Naive B cell (primary cell): Measurements from ENCODE around the gene AGGF1. TPM values are rescaled to one million over a fixed set of nuclear protein-coding genes. Genes with fewer than 3 reads are reported as not detected.
"Not testable (repeated sequence)": the region's sequence is repeated elsewhere in the genome, so short reads cannot be mapped to it uniquely, and the experiment has no call there.

ENCODE experiments used
- ATAC-seq, 2 donors: fragments of 150-1000 bp; cut with Tn5 transposase; 2 replicates each; pipeline ENCODE4 v1.10.0; 2021; ENCODE audit warnings: low read depth in 2 of 2, mild to moderate bottlenecking in 2 of 2, moderate library complexity in 2 of 2
- DNase-seq: peaks from one replicate; pipeline ENCODE4 v3.0.0; 2022
- H3K27ac Mint-ChIP-seq, 6 donors: one replicate each; pipeline ENCODE4 v1.8.0; 2020 to 2022; ENCODE audit warnings: mild to moderate bottlenecking in 6 of 6, mixed read lengths in 6 of 6, moderate library complexity in 5 of 6, inconsistent platforms in 2 of 6
- H3K27me3 Mint-ChIP-seq, 3 donors: one replicate each; pipeline ENCODE4 v1.8.0; 2021 to 2022; ENCODE audit warnings: mixed read lengths in 3 of 3, mild to moderate bottlenecking in 1 of 3
- H3K36me3 Mint-ChIP-seq, 2 donors: one replicate each; pipeline ENCODE4 v1.8.0; 2020 to 2022; ENCODE audit warnings: mixed read lengths in 2 of 2, inconsistent platforms in 1 of 2, mild to moderate bottlenecking in 1 of 2
- H3K4me1 Mint-ChIP-seq, 3 donors: one replicate each; pipeline ENCODE4 v1.8.0; 2020 to 2022; ENCODE audit warnings: mixed read lengths in 3 of 3, inconsistent platforms in 1 of 3, mild to moderate bottlenecking in 1 of 3, moderate library complexity in 1 of 3
- H3K4me3 Mint-ChIP-seq, 8 donors: one replicate each; pipeline ENCODE4 v1.8.0; 2020 to 2022; ENCODE audit warnings: mild to moderate bottlenecking in 8 of 8, mixed read lengths in 8 of 8, moderate library complexity in 8 of 8, inconsistent platforms in 2 of 8
- H3K9me3 Mint-ChIP-seq, 7 donors: one replicate each; pipeline ENCODE4 v1.8.0; 2020 to 2022; ENCODE audit warnings: mixed read lengths in 7 of 7, mild to moderate bottlenecking in 5 of 7, inconsistent platforms in 2 of 7, moderate library complexity in 1 of 7
- polyA plus RNA-seq, 6 donors: library from polyadenylated mRNA; unstranded; fragments of 300-500 nt; fragmentation: Illumina TruSeq; gene quantifications; one replicate each; pipeline ENCODE4 v1.2.3, GENCODE V29; 2021; ENCODE audit warnings: low read depth in 6 of 6

Gene AGGF1, protein sequence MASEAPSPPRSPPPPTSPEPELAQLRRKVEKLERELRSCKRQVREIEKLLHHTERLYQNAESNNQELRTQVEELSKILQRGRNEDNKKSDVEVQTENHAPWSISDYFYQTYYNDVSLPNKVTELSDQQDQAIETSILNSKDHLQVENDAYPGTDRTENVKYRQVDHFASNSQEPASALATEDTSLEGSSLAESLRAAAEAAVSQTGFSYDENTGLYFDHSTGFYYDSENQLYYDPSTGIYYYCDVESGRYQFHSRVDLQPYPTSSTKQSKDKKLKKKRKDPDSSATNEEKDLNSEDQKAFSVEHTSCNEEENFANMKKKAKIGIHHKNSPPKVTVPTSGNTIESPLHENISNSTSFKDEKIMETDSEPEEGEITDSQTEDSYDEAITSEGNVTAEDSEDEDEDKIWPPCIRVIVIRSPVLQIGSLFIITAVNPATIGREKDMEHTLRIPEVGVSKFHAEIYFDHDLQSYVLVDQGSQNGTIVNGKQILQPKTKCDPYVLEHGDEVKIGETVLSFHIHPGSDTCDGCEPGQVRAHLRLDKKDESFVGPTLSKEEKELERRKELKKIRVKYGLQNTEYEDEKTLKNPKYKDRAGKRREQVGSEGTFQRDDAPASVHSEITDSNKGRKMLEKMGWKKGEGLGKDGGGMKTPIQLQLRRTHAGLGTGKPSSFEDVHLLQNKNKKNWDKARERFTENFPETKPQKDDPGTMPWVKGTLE
- 10 to 100 TPM; 15.9 to 33.1 (median 24.0) TPM for polyA plus RNA-seq

DNA sequence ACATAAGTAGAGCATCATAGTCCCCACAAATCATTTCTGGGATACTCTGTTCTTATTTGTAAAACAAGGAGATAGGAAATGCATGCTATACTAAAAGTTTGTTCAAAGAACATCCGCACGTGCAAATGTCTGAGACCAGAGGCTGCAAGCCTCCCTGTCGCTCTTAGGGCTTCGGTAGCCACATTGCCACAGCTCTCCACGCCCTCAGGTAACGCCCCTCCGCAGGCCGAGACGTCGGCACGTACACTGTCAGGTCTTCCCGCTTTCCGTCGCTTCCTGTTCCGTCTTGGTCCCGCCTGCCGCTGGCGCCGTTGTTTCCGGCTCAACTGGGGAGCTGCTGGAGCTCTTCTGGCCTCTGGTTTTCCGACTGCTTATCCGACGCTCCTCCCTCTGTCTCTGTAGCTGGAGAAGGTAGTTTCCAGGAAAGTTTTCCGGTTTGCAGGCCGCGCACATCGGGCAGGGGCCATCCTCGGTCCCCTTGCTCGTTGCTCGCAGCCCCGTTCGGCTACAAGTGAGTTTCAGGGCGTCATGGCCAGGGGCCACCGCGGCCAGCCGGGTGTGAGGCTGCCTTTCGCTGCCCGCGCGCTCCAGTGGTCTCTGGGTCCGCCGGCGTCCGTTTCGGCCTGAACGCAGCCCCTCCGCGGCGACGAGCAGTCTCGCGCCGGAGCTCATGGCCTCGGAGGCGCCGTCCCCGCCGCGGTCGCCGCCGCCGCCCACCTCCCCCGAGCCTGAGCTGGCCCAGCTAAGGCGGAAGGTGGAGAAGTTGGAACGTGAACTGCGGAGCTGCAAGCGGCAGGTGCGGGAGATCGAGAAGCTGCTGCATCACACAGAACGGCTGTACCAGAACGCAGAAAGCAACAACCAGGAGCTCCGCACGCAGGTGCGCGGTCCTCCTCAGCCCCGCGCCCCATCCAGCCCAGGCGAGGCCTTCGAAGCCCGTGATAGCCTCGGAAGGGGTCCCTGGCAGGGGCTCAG lies at the start of gene AGGF1:
Gene AGGF1 (plus strand): TSS at position 308 of the 975 bp plus-strand sequence. CDS start 363 bp downstream, at position 671.
- peak; percentile 97 for ATAC-seq
- Mint-ChIP-seq H3K4me3 (peak within 1 kb of the TSS; percentile 88 to 99 (median 96)), H3K9me3 (peaks cover 10 to 22% (median 13%) of the 10 kb centered on the region in 7 donors)

GRCh38 chr5:76980518-76981144 lies 49.6 kb upstream of the AGGF1 start:
- ATAC-seq, result no peak

More for the DNA sequence above, at the start of gene AGGF1:
- H3K36me3 Mint-ChIP-seq, result peaks cover 0 to 24% of the 10 kb centered on the region in 2 donors
- peak; percentile 83 for DNase-seq
- H3K27ac Mint-ChIP-seq, result peak within 1 kb of the TSS; percentile 53 to 97 (median 85)
- peaks cover 0 to 8% (median 5%) of the 10 kb centered on the region in 3 donors for H3K27me3 Mint-ChIP-seq
- peaks cover 17 to 35% (median 25%) of the 10 kb centered on the region in 3 donors for H3K4me1 Mint-ChIP-seq

GRCh38 chr5:76982450-76982849 lies 47.8 kb upstream of the AGGF1 start:
- Mint-ChIP-seq H3K9me3 (peaks cover 0 to 2% (median 0%) of the 10 kb centered on the region in 7 donors), H3K36me3 (no peaks in the 10 kb centered on the region), H3K4me1 (no peaks in the 10 kb centered on the region), H3K4me3 (no peak overlapping the region), H3K27me3 (no peaks in the 10 kb centered on the region), H3K27ac (no peak overlapping the region)
- ATAC-seq (no peak), DNase-seq (no peak)

More at GRCh38 chr5:76980518-76981144, 49.6 kb upstream of the AGGF1 start:
- Mint-ChIP-seq H3K4me1 (no peaks in the 10 kb centered on the region), H3K4me3 (no peak overlapping the region), H3K9me3 (peaks cover 0 to 1% (median 0%) of the 10 kb centered on the region in 7 donors), H3K27me3 (no peaks in the 10 kb centered on the region), H3K27ac (no peak overlapping the region), H3K36me3 (no peaks in the 10 kb centered on the region)
- DNase-seq, result no peak

GRCh38 chr5:76983468-76983867 lies 46.7 kb upstream of the AGGF1 start:
- ATAC-seq (no peak), DNase-seq (no peak)
- Mint-ChIP-seq H3K36me3 (no peaks in the 10 kb centered on the region), H3K9me3 (peaks cover 0 to 2% (median 0%) of the 10 kb centered on the region in 7 donors), H3K4me3 (no peak overlapping the region), H3K27me3 (no peaks in the 10 kb centered on the region), H3K27ac (no peak overlapping the region), H3K4me1 (no peaks in the 10 kb centered on the region)

DNA sequence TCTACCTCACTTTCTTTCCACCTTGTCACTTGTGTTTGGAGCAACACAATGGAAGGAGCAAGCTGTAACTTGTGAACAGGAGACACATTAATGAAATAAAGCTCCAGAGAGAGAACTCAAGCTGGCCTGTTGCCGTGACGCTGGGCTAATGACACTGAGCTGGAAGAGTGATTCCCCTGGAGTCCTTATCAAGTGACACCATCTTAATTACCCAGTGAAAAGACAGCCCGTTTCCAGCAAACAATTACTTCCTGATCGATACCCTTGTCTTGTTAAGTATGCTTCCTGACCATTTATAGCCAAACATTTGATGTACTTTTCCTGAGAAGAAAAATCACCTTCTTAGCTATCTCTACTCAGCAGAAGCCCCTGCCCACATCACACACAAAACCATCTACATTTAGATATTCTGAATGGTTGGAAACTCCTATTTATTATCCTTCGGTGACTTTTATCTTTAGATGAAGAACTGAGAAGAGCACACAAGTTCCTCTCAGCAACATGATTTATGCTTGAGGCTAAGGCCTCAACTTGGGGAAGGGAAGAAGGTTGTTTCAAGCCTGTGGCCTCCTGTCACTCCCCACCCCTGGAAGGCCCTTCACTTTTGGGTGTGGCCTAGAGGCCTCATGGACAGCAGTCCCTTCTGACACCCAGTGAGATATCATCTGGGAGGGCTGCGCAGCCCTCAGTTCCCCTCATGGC lies 43.2 kb upstream of the AGGF1 start:
- H3K36me3 Mint-ChIP-seq, result no peaks in the 10 kb centered on the region
- H3K27me3 Mint-ChIP-seq, result no peaks in the 10 kb centered on the region
- H3K27ac Mint-ChIP-seq, result no peak overlapping the region
- no peaks in the 10 kb centered on the region for H3K4me1 Mint-ChIP-seq
- H3K9me3 Mint-ChIP-seq, result peaks cover 0 to 2% (median 0%) of the 10 kb centered on the region in 7 donors
- DNase-seq (no peak), ATAC-seq (no peak)
- H3K4me3 Mint-ChIP-seq, result no peak overlapping the region

- H3K4me3 Mint-ChIP-seq, result no peak overlapping the region
These were observed 39.2 kb upstream of the AGGF1 start for GRCh38 chr5:76990899-76991459.

GRCh38 chr5:76993436-76993835 lies 36.8 kb upstream of the AGGF1 start:
- not testable (repeated sequence) for H3K9me3 Mint-ChIP-seq, H3K27ac Mint-ChIP-seq, H3K36me3 Mint-ChIP-seq, H3K27me3 Mint-ChIP-seq, H3K4me1 Mint-ChIP-seq, H3K4me3 Mint-ChIP-seq, ATAC-seq, DNase-seq

More at GRCh38 chr5:76990899-76991459, 39.2 kb upstream of the AGGF1 start:
- H3K36me3 Mint-ChIP-seq, result no peaks in the 10 kb centered on the region
- H3K27me3 Mint-ChIP-seq, result no peaks in the 10 kb centered on the region
- peak overlapping the region in 1 of 6 donors; percentile 21 for H3K27ac Mint-ChIP-seq
- no peak for DNase-seq
- H3K9me3 Mint-ChIP-seq, result peaks cover 0 to 2% (median 0%) of the 10 kb centered on the region in 7 donors
- H3K4me1 Mint-ChIP-seq, result no peaks in the 10 kb centered on the region
- ATAC-seq, result no peak

DNA sequence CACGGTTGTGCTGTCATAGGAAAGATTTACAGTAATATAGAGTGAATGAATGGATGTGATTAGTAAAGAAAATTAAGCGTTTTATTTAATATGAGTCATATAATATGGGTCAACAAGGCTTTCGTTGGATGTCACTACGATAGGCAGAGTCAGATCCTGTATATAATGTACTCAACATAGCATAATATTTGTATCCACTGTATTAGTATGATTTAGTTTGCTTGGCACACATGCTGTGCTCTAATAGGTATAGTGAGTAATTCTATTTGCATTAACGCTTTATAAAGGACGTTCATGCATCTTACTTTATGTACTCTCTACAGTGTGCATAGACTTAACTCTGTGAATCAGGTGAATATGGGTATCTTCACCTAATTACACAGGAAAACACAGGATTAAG lies 35.9 kb upstream of the AGGF1 start:
- Mint-ChIP-seq H3K27ac (no peak overlapping the region), H3K9me3 (peaks cover 0 to 13% (median 0%) of the 10 kb centered on the region in 7 donors), H3K27me3 (peaks cover 0 to 5% (median 4%) of the 10 kb centered on the region in 3 donors), H3K4me3 (no peak overlapping the region), H3K36me3 (no peaks in the 10 kb centered on the region), H3K4me1 (no peaks in the 10 kb centered on the region)
- DNase-seq, result no peak
- no peak for ATAC-seq

GRCh38 chr5:76998251-76998650 lies 32.0 kb upstream of the AGGF1 start:
- not testable (repeated sequence) for H3K27ac Mint-ChIP-seq, DNase-seq, H3K4me1 Mint-ChIP-seq, H3K4me3 Mint-ChIP-seq, ATAC-seq, H3K36me3 Mint-ChIP-seq
- H3K9me3 Mint-ChIP-seq, result peaks cover 0 to 13% (median 0%) of the 10 kb centered on the region in 7 donors
- H3K27me3 Mint-ChIP-seq, result peaks cover 4 to 13% (median 10%) of the 10 kb centered on the region in 3 donors

GRCh38 chr5:76999451-76999850 lies 30.8 kb upstream of the AGGF1 start:
- DNase-seq (no peak), ATAC-seq (no peak)
- Mint-ChIP-seq H3K36me3 (no peaks in the 10 kb centered on the region), H3K4me1 (no peaks in the 10 kb centered on the region), H3K9me3 (peaks cover 0 to 13% (median 0%) of the 10 kb centered on the region in 7 donors), H3K27ac (no peak overlapping the region), H3K27me3 (peaks cover 4 to 13% (median 10%) of the 10 kb centered on the region in 3 donors), H3K4me3 (no peak overlapping the region)

DNA sequence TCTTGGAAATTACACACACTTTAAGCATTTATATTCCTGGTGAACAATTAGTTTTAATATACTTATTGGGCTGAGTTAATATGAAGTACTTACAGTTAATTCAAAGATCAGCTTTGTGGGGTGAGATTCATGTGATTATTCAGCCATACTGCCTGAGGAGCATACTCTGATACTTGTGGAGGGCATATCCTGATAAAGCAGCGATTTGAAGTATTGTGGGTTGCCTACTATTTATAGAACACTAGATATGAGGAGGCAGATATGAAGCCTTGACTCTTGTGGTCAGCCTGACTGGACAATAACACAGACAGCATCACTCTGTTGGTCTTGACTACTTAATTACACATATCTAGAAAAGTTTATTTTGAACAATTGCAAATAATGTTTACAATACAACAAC lies 27.0 kb upstream of the AGGF1 start:
- H3K4me1 Mint-ChIP-seq, result no peaks in the 10 kb centered on the region
- DNase-seq (no peak), ATAC-seq (no peak)
- H3K9me3 Mint-ChIP-seq, result peaks cover 0 to 8% (median 0%) of the 10 kb centered on the region in 7 donors
- no peaks in the 10 kb centered on the region for H3K36me3 Mint-ChIP-seq
- peaks cover 4 to 23% (median 10%) of the 10 kb centered on the region in 3 donors for H3K27me3 Mint-ChIP-seq
- H3K4me3 Mint-ChIP-seq, result no peak overlapping the region
- no peak overlapping the region for H3K27ac Mint-ChIP-seq

- Mint-ChIP-seq H3K9me3 (no peaks in the 10 kb centered on the region), H3K27ac (no peak overlapping the region), H3K4me1 (no peaks in the 10 kb centered on the region), H3K4me3 (no peak overlapping the region), H3K36me3 (no peaks in the 10 kb centered on the region), H3K27me3 (peaks cover 7 to 20% (median 10%) of the 10 kb centered on the region in 3 donors)
- ATAC-seq (no peak), DNase-seq (no peak)
These were observed 24.1 kb upstream of the AGGF1 start for GRCh38 chr5:77006124-77006523.
